ENCODE results near the gene TMEM185B. TPM values are rescaled to one million over a fixed set of nuclear protein-coding genes. Genes with fewer than 3 reads are reported as not detected.

The TMEM185B gene
- total and polyA plus RNA-seq, 2 donors (not counting 3 experiments of a cell fraction or from before 2014, with no cell fraction given): 29.9 to 31.8 TPM

DNA sequence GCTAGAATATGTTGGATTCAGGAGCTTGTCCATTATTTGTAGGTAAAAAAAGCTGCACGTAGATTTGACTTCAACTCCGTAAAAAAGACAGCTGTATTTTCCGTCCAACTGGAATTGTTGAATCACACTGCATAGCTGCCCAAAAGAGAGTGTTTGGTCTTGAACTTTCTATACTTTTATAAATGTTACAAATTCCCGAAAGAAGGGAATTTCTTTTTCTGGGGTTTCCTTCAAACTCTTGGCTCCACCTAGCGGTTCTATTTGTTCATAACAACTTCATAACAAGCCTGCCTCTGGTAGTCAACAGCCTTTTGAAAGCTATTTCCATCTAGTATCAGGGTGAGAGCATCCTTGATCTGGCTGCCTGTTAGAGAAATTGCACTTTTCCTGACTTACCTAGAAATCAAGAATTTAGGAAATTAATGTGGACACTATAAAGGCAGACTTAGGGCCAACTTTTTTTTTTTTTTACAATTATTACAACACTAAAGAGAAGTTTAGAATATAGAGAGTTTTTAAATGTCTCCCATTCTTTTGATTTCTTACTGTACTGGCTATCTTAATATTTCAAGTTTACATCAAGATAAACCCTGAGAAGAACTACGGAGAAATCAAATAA is 48.1 kb downstream of the TMEM185B start:
- DNase-seq (ENCODE audit: low read depth, low spot score): peak; percentile 75
- H3K9ac ChIP-seq (replicated peaks; ENCODE audit: extremely low read depth, insufficient read depth, low read length): no peak overlapping the region
- no TSS peak for BruUV-seq (replicated peaks)
- no peak overlapping the region for H3K27ac ChIP-seq (ENCODE audit: insufficient read depth, low read depth, low read length)
- H3K4me3 ChIP-seq (replicated peaks in 1 of 3; ENCODE audit: insufficient read depth in 1 of 3, low read depth in 1 of 3, low read length in 3 of 3): no peak overlapping the region
- H3K9me1 ChIP-seq (replicated peaks; ENCODE audit: control insufficient read depth, extremely low read depth, insufficient read depth, low read length): no peaks in the 10 kb centered on the region
- ChIA-PET CTCF (interaction anchor here (0.7 to 10.3 kb wide), 91 partner anchors 9 to 658 kb away, joined by 3 to 255 read pairs (median 4); partner anchors contain the start of genes EPB41L5, RALB, TMEM177 and TMEM185B), POLR2A (interaction anchor here (1.0 kb wide), 1 partner anchor 41 kb away, joined by 3 read pairs; no protein-coding TSS in a partner anchor)
- no peaks in the 10 kb centered on the region for H3K27me3 ChIP-seq (ENCODE audit: control insufficient read depth in 2 of 2, insufficient read depth in 2 of 2, low read length in 2 of 2)
- no peaks in the 10 kb centered on the region for H3K79me2 ChIP-seq (ENCODE audit: control insufficient read depth, insufficient read depth, low read length)
- H3K4me1 ChIP-seq (ENCODE audit: control insufficient read depth, extremely low read depth, insufficient read depth, low read length): no peaks in the 10 kb centered on the region
- intact Hi-C loops (cut with micrococcal nuclease): loop anchor here (1.0 to 5.0 kb wide), 9 partner anchors 42 to 533 kb away; partner anchors contain the start of gene EPB41L5
- no peak overlapping the region for H2AFZ ChIP-seq (ENCODE audit: low read depth, low read length)
- dilution Hi-C loops (cut with MboI; ENCODE audit: extremely low pct_ligation_motif_present, low sequenced_read_pairs): no loop called here
- H3K4me2 ChIP-seq (ENCODE audit: insufficient read depth, low read length): no peak overlapping the region
- TF ChIP-seq, protein P1, sequence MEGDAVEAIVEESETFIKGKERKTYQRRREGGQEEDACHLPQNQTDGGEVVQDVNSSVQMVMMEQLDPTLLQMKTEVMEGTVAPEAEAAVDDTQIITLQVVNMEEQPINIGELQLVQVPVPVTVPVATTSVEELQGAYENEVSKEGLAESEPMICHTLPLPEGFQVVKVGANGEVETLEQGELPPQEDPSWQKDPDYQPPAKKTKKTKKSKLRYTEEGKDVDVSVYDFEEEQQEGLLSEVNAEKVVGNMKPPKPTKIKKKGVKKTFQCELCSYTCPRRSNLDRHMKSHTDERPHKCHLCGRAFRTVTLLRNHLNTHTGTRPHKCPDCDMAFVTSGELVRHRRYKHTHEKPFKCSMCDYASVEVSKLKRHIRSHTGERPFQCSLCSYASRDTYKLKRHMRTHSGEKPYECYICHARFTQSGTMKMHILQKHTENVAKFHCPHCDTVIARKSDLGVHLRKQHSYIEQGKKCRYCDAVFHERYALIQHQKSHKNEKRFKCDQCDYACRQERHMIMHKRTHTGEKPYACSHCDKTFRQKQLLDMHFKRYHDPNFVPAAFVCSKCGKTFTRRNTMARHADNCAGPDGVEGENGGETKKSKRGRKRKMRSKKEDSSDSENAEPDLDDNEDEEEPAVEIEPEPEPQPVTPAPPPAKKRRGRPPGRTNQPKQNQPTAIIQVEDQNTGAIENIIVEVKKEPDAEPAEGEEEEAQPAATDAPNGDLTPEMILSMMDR (IDR thresholded peaks at IDR 0.05; ENCODE audit: extremely low read depth in 1 of 2, insufficient read depth in 1 of 2, low read depth in 1 of 2, low read length in 2 of 2): peak; percentile 46 to 57
- TF ChIP-seq GATA2 (IDR thresholded peaks at IDR 0.05; ENCODE audit: insufficient read depth, insufficient read length, low read depth, low read length): no peak
- no peaks in the 10 kb centered on the region for H3K9me3 ChIP-seq (replicated peaks; ENCODE audit: control insufficient read depth, insufficient read depth, low read length)
- H3K36me3 ChIP-seq (ENCODE audit: control insufficient read depth in 2 of 2, extremely low read depth in 1 of 2, insufficient read depth in 2 of 2, low read length in 2 of 2): no peaks in the 10 kb centered on the region
- peak; percentile 88 for FAIRE-seq
- H4K20me1 ChIP-seq (replicated peaks; ENCODE audit: control insufficient read depth, extremely low read depth, insufficient read depth, low read length): no peaks in the 10 kb centered on the region

Small RNA genes lying within 50 kb of the gene (small RNA-seq; reads per million reads assigned to genes)
- gene MTND4LP14 (ENCODE audit: insufficient read depth, insufficient read length, low read depth, low replicate concordance): not detected
- not detected for gene RF00019 (ENCODE audit: insufficient read depth, insufficient read length, low read depth, low replicate concordance)

Other genes starting within 250 kb of the TMEM185B start
- 13.6 and 15.1 TPM in 2 replicates for gene EPB41L5, start 210.3 kb downstream of the TMEM185B start, total RNA-seq
- 5.8 and 8.4 TPM in 2 replicates for gene EPB41L5, start 210.3 kb downstream of the TMEM185B start, polyA plus RNA-seq
- gene RALB, start 29.5 kb upstream of the TMEM185B start, total RNA-seq: 106 and 115 TPM in 2 replicates
- 78.5 and 105 TPM in 2 replicates for gene RALB, start 29.5 kb upstream of the TMEM185B start, polyA plus RNA-seq
- gene INHBB, start 122.7 kb upstream of the TMEM185B start, total RNA-seq: 0.67 and 1.8 TPM in 2 replicates
- gene INHBB, start 122.7 kb upstream of the TMEM185B start, polyA plus RNA-seq: 0.03 and 0.11 TPM in 2 replicates